ENCODE results near the gene MEIS3. TPM values are rescaled to one million over a fixed set of nuclear protein-coding genes. Genes with fewer than 3 reads are reported as not detected.

The MEIS3 gene
- total and polyA plus RNA-seq, 8 donors = 3.1 to 18.2 (median 12.8) TPM

DNA sequence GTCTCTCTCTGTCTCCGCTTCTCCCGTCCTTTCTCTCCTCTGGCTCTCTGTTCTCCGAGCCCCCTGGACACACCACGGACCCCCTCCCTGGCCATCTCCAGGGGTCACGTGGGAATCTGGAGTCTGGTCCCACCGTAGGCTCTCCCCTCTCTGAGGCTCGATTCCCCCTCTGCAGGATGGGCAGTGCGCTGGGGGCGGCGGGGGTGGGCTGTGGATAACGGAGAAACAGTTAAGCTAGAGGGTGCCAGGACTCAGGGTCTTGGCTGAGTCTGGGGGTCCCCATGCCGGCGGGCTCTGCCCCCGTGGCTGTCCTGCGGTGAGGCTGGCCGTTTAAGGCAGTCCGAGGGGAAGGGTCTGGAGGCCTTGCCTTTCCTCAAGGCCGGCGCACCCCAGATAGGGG, 462 bp upstream of the MEIS3 start:
- no peak for TF ChIP-seq POLR2AphosphoS5 (IDR thresholded peaks at IDR 0.05)
- no peak for TF ChIP-seq EP300 (IDR thresholded peaks at IDR 0.05)
- TF ChIP-seq, protein P1, sequence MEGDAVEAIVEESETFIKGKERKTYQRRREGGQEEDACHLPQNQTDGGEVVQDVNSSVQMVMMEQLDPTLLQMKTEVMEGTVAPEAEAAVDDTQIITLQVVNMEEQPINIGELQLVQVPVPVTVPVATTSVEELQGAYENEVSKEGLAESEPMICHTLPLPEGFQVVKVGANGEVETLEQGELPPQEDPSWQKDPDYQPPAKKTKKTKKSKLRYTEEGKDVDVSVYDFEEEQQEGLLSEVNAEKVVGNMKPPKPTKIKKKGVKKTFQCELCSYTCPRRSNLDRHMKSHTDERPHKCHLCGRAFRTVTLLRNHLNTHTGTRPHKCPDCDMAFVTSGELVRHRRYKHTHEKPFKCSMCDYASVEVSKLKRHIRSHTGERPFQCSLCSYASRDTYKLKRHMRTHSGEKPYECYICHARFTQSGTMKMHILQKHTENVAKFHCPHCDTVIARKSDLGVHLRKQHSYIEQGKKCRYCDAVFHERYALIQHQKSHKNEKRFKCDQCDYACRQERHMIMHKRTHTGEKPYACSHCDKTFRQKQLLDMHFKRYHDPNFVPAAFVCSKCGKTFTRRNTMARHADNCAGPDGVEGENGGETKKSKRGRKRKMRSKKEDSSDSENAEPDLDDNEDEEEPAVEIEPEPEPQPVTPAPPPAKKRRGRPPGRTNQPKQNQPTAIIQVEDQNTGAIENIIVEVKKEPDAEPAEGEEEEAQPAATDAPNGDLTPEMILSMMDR (IDR thresholded peaks at IDR 0.05) = no peak
- TF ChIP-seq POLR2A (IDR thresholded peaks at IDR 0.05) = no peak
- peaks cover 23 to 100% (median 87%) of the 10 kb centered on the region in 3 donors for H3K27me3 ChIP-seq
- H3K4me3 ChIP-seq = no peak overlapping the region
- H3K9me3 ChIP-seq = no peaks in the 10 kb centered on the region
- peaks cover 7 to 40% (median 24%) of the 10 kb centered on the region in 4 donors for H3K4me1 ChIP-seq
- 8 to 20% (median 16%) methylated on average over 18 to 19 of the region's 19 CpGs for WGBS, 5 donors
- H3K27ac ChIP-seq = no peak overlapping the region
- intact Hi-C loops (cut with DNase I; ENCODE audit: low total_unique reads) = no loop called here
- DNase-seq = no peak
- H3K36me3 ChIP-seq = no peaks in the 10 kb centered on the region

DNA sequence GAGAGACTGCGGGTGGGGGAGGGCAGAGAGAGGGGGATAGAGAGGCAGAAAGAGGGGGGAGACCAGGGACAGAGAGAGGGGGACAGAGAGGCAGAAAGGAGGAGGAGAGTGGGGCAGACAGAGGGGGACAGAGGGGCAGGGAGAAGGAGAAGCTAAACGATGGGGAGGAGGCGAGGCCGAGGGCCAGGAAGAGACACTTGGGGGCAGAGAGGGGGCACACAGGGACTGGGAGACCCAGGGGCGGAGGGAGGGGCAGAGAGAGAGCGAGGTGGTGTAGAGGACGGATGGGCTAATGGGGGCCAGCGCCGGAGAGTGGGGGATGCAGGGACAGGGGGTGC, 666 bp downstream of the MEIS3 start:
- H3K27me3 ChIP-seq = peaks cover 28 to 99% (median 83%) of the 10 kb centered on the region in 3 donors
- peak overlapping the region in 1 of 5 donors; percentile 42 for H3K27ac ChIP-seq
- peak overlapping the region; percentile 46 to 52 (median 48) for H3K4me3 ChIP-seq
- H3K9me3 ChIP-seq = no peaks in the 10 kb centered on the region
- TF ChIP-seq POLR2A (IDR thresholded peaks at IDR 0.05) (no peak), POLR2AphosphoS5 (IDR thresholded peaks at IDR 0.05) (no peak), EP300 (IDR thresholded peaks at IDR 0.05) (no peak)
- TF ChIP-seq, protein P1 (IDR thresholded peaks at IDR 0.05) = no peak
- 0 to 4% (median 2%) methylated on average over 7 to 9 of the region's 9 CpGs for WGBS, 5 donors
- DNase-seq = no peak
- intact Hi-C loops (cut with DNase I; ENCODE audit: low total_unique reads) = no loop called here
- H3K36me3 ChIP-seq = peaks cover 0 to 8% (median 3%) of the 10 kb centered on the region in 4 donors
- peaks cover 7 to 40% (median 24%) of the 10 kb centered on the region in 4 donors for H3K4me1 ChIP-seq

DNA sequence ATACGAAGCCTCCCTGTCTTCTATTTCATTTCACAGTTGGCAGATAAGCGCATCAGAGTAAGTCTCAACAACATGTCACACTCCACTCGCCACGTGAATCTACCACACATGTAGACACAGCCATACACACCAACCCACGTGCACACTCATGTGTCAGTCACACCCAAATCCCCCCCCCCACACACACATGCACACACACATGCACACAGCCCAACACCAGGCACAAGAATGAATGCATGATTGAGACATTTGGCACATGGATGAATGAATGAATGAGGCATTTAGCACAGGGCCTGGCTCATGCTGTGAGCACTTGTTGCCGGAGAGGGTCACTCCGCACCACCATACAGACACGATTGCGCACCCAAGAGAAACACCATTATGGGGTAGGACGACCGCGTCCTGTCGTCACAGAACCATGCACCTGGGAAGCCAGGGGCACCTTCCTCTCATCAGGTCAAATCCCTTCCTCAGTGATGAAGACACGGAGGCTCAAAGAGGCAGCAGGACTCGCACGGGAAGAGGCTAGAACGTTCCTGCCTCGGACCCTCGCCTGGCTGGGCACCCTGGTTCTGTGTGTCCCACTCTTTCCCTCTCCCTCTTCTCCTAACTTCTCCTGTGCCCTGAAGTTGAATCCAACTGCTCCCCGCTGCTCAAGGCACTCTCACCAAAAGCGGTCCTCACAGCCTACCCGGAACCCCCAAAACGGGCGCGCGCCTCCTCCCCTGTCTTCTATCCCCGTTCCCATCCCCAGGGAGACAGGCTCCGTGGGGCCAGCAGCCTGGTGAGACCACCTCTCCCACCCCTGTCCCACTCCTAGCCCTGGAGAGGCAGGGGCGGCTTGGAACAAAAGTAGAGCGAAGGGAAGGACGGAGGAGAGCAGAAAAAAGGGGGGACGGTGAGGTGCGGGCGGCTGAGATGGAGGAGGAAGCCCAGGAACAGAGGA, 1.3 kb downstream of the MEIS3 start:
- intact Hi-C loops (cut with DNase I; ENCODE audit: low total_unique reads) = no loop called here
- Histone ChIP-seq H3K36me3 (peaks cover 0 to 8% (median 3%) of the 10 kb centered on the region in 4 donors), H3K4me1 (peaks cover 7 to 40% (median 24%) of the 10 kb centered on the region in 4 donors), H3K9me3 (no peaks in the 10 kb centered on the region), H3K27me3 (peaks cover 28 to 96% (median 76%) of the 10 kb centered on the region in 3 donors), H3K4me3 (peak overlapping the region; percentile 46 to 52 (median 48)), H3K27ac (peak overlapping the region in 1 of 5 donors; percentile 18)
- WGBS, 5 donors = 4 to 6% (median 5%) methylated on average over 28 to 34 of the region's 34 CpGs
- TF ChIP-seq POLR2A (IDR thresholded peaks at IDR 0.05) = no peak
- TF ChIP-seq POLR2AphosphoS5 (IDR thresholded peaks at IDR 0.05) = no peak
- TF ChIP-seq, protein P1 (IDR thresholded peaks at IDR 0.05) = no peak
- TF ChIP-seq EP300 (IDR thresholded peaks at IDR 0.05) = no peak
- DNase-seq = no peak

DNA sequence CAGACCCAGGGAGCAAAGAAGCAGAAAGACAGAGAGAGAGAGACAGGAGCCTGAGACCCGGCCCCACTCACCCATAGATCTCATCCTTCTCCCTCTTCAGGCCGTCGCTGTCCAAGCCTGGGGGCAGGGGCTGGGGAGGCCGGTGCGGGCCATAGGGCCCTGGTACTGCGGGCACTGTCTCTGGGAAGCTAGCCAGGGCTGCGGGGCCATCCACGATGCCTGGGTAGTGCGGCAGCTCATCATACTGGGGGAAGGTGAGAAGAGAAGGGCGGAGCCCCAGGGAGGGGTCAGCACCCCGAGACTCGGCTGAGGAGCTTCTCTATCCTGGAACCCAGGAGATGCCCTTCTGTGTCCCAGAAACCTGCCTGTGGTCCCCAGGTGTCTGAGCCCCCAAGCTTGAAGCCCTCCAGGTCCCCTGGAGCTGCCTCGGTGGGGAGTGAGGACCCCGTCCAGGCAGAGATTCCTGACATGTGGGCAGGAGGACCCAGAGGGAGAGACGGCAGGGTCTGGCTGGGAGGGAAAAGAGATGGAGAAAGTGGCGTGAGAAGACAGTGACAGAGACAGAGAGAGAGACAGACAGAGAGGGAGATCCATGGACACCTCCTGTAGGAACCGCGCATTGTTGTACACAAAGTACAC, 2.1 kb downstream of the MEIS3 start:
- Histone ChIP-seq H3K27me3 (peaks cover 28 to 96% (median 68%) of the 10 kb centered on the region in 3 donors), H3K27ac (no peak overlapping the region), H3K4me3 (no peak overlapping the region), H3K9me3 (no peaks in the 10 kb centered on the region), H3K36me3 (peaks cover 0 to 8% (median 3%) of the 10 kb centered on the region in 4 donors), H3K4me1 (peaks cover 7 to 40% (median 23%) of the 10 kb centered on the region in 4 donors)
- TF ChIP-seq POLR2AphosphoS5 (IDR thresholded peaks at IDR 0.05) (no peak), EP300 (IDR thresholded peaks at IDR 0.05) (no peak), POLR2A (IDR thresholded peaks at IDR 0.05) (no peak)
- TF ChIP-seq, protein P1 (IDR thresholded peaks at IDR 0.05) = no peak
- DNase-seq = no peak
- intact Hi-C loops (cut with DNase I; ENCODE audit: low total_unique reads) = no loop called here
- WGBS, 5 donors = 14 to 24% (median 18%) methylated on average over 16 to 18 of the region's 18 CpGs
